Measurements from ENCODE around the gene ASB13. TPM values are rescaled to one million over a fixed set of nuclear protein-coding genes. Genes with fewer than 3 reads are reported as not detected.

The ASB13 gene
- polyA plus RNA-seq, 3 donors = 13.3 to 44.1 (median 37.8) TPM

DNA sequence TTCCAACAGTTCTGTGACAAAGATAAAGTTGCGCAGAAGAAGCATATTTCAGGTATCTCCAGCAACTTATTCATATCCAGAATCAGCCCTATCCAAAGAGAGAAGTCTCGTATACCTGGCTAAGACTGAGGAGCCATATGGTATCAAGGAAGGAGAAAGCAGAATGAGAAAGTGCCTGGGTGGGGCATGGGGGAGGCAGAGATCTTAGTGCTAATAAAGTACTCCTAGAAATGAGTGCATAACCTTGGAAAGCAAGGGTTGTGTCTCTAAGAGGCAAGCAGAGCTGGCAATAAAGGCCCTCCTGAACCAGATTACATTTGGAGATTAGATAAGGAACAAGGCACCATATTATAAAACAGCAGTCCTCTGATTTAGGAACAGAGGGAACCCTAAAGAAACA, 30.9 kb upstream of the ASB13 start:
- H3K36me3 ChIP-seq (replicated peaks in 1 of 2; ENCODE audit: control insufficient read depth in 1 of 2, insufficient read depth in 2 of 2, low read length in 2 of 2) = no peaks in the 10 kb centered on the region
- Mint-ChIP-seq H3K27me3 (ENCODE audit: low read depth in 3 of 3) (peaks cover 0 to 4% (median 0%) of the 10 kb centered on the region in 3 donors), H3K36me3 (peaks cover 0 to 3% of the 10 kb centered on the region in 2 donors), H3K9me3 (no peaks in the 10 kb centered on the region), H3K4me1 (peaks cover 32% of the 10 kb centered on the region), H3K4me3 (no peak overlapping the region), H3K27ac (peak overlapping the region in 2 of 7 donors; percentile 41 to 43)
- no peaks in the 10 kb centered on the region for H3K9me3 ChIP-seq (replicated peaks in 1 of 2; ENCODE audit: control insufficient read depth in 1 of 2, insufficient read depth in 1 of 2, low read length in 2 of 2)
- H3K27me3 ChIP-seq (ENCODE audit: control insufficient read depth in 2 of 2, insufficient read depth in 2 of 2, low read length in 2 of 2) = no peaks in the 10 kb centered on the region
- peaks cover 12 to 20% of the 10 kb centered on the region in 2 donors for H3K4me1 ChIP-seq (ENCODE audit: control insufficient read depth in 1 of 2, insufficient read depth in 2 of 2, low read length in 2 of 2)
- H2AFZ ChIP-seq (ENCODE audit: insufficient read depth, low read depth, low read length, poor library complexity, severe bottlenecking) = no peak overlapping the region
- H3K79me2 ChIP-seq (ENCODE audit: insufficient read depth, low read length) = peaks cover 100% of the 10 kb centered on the region
- no peak overlapping the region for H3K4me2 ChIP-seq (replicated peaks; ENCODE audit: extremely low read depth, low read length, poor library complexity, severe bottlenecking)
- H3K9ac ChIP-seq (ENCODE audit: insufficient read depth, low read length, poor library complexity, severe bottlenecking) = no peak overlapping the region
- H4K20me1 ChIP-seq (ENCODE audit: insufficient read depth, low read length) = peaks cover 99% of the 10 kb centered on the region
- H3K27ac ChIP-seq (ENCODE audit: low read depth in 1 of 2, low read length in 2 of 2) = no peak overlapping the region
- DNase-seq = no peak
- WGBS (ENCODE audit: insufficient coverage) = no CpG with 5 or more reads among the region's 2 CpGs
- no peak overlapping the region for H3K4me3 ChIP-seq (replicated peaks in 1 of 3; ENCODE audit: low read depth in 2 of 3, low read length in 3 of 3)
- intact Hi-C loops (cut with micrococcal nuclease) = no loop called here
- TF ChIP-seq CTCF (IDR thresholded peaks at IDR 0.05) = no peak

DNA sequence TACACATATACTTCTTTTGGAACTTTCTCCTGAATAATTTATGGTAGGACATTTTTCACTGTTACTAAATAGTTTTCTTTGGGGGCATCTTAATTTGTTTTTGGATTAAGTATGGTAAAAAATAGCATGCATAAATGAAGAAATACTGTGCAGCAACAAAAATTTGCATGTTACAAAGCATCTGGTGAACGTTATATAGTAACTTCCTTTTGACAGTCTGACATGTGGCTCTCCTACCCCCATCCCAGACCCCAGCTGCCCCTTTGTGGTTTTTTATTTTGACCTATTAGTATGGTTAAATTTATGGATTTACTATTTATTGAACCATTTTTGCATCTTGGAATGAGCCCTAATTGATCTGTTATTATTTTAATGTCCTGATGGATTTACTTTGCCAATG, 28.2 kb upstream of the ASB13 start:
- intact Hi-C loops (cut with micrococcal nuclease) = no loop called here
- Histone ChIP-seq H3K4me1 (ENCODE audit: control insufficient read depth in 1 of 2, insufficient read depth in 2 of 2, low read length in 2 of 2) (peaks cover 20 to 28% of the 10 kb centered on the region in 2 donors), H3K27ac (ENCODE audit: low read depth in 1 of 2, low read length in 2 of 2) (no peak overlapping the region), H3K27me3 (ENCODE audit: control insufficient read depth in 2 of 2, insufficient read depth in 2 of 2, low read length in 2 of 2) (no peaks in the 10 kb centered on the region), H3K4me2 (replicated peaks; ENCODE audit: extremely low read depth, low read length, poor library complexity, severe bottlenecking) (no peak overlapping the region), H3K79me2 (ENCODE audit: insufficient read depth, low read length) (peaks cover 100% of the 10 kb centered on the region), H3K9me3 (replicated peaks in 1 of 2; ENCODE audit: control insufficient read depth in 1 of 2, insufficient read depth in 1 of 2, low read length in 2 of 2) (no peaks in the 10 kb centered on the region), H3K9ac (ENCODE audit: insufficient read depth, low read length, poor library complexity, severe bottlenecking) (no peak overlapping the region), H2AFZ (ENCODE audit: insufficient read depth, low read depth, low read length, poor library complexity, severe bottlenecking) (no peak overlapping the region), H4K20me1 (ENCODE audit: insufficient read depth, low read length) (peaks cover 98% of the 10 kb centered on the region), H3K4me3 (replicated peaks in 1 of 3; ENCODE audit: low read depth in 2 of 3, low read length in 3 of 3) (no peak overlapping the region), H3K36me3 (replicated peaks in 1 of 2; ENCODE audit: control insufficient read depth in 1 of 2, insufficient read depth in 2 of 2, low read length in 2 of 2) (no peaks in the 10 kb centered on the region)
- no peak for TF ChIP-seq CTCF (IDR thresholded peaks at IDR 0.05)
- WGBS (ENCODE audit: insufficient coverage) = no CpG with 5 or more reads among the region's 1 CpG
- H3K4me3 Mint-ChIP-seq = no peak overlapping the region
- peaks cover 0 to 6% of the 10 kb centered on the region in 2 donors for H3K36me3 Mint-ChIP-seq
- no peaks in the 10 kb centered on the region for H3K9me3 Mint-ChIP-seq
- peaks cover 39% of the 10 kb centered on the region for H3K4me1 Mint-ChIP-seq
- DNase-seq = no peak
- peaks cover 0 to 4% (median 0%) of the 10 kb centered on the region in 3 donors for H3K27me3 Mint-ChIP-seq (ENCODE audit: low read depth in 3 of 3)
- no peak overlapping the region for H3K27ac Mint-ChIP-seq

Measured in CD14-positive monocyte (primary cell).